NCI-H524 (cell line): ENCODE measurements around the gene EYA3.

Experiments used
- DNase-seq, 2 experiments: peaks; one replicate each; lab custom pipeline; 2025; lab: John Stamatoyannopoulos, UW

EYA3 gene

DNA sequence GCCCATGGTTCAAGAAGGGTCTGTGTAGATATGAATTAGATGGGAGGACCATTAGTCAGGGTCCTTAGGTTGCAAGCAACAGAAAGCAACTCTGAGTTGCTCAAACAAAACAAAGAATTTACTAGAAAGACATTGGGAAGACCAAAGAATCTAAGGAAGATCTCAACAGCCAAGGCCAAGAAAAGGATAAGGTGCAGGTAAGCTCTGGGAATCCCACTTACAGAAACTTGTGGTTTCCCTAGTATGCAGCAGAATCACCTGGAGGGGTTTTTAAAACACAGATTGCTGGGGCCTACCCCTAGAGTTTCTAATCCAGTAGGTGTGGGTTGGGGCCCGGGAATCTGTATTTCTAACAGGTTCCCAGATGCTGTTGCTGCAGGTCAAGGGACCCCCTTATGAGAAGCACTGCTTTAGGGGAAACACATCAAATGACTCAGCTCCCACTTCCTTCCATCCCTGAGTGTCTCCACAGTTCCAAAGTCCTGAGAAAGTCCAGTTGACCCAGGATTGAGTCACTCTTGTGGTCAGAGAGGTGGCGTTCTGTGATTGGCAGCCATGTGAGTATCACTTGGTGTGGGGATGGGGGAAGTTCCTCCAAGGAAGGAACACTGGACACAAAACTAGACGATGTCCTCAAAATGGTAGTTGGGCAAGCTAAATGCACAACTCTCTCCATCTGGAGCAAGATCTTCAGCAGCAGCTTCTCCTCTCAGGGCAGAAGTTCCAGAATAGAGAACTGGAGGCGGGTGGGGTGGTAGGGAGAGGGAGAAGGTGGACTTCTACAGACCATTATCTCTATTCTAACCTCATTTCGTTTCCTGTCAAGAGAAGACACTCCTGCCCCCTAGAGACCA is 24.2 kb upstream of the EYA3 start:
- DNase-seq, result no peak

DNA sequence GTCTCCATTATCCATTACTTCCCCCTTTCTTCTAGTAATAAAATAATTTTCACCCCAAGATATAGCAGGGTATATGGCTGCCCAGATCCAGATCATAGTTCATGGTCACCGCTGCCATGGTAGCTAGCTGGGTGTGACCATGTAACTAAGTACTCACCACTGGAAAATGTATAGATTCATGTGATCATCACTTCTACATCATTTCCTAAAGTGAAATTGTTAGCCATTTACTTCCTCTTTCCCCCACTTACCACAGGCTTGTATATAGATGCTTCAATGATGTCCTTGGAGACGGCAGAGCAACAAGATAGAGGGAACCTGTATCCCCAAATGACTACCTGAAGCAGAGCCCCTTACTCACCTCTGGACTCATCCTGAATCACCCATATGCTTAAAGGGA is 22.7 kb upstream of the EYA3 start:
- DNase-seq, result no peak

DNA sequence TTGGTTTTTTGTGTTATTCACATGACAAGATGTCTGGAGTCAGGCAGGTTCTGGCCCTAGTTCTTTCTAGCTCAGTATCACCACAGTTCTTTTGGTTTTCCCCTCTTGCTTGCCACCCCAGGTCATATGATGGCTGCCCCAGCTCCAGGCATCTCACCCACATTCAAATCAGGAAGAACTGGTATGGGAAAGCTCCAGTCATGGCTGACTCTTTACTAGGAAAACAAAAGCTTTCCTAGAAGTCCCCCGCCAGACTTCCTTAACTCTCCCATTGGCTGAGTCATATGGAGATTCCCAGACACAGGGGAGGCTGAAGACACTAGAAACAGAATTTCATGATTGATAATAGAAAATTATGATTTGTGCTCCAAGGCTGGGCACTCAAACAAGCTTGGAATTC is 22.1 kb upstream of the EYA3 start:
- DNase-seq, result no peak

DNA sequence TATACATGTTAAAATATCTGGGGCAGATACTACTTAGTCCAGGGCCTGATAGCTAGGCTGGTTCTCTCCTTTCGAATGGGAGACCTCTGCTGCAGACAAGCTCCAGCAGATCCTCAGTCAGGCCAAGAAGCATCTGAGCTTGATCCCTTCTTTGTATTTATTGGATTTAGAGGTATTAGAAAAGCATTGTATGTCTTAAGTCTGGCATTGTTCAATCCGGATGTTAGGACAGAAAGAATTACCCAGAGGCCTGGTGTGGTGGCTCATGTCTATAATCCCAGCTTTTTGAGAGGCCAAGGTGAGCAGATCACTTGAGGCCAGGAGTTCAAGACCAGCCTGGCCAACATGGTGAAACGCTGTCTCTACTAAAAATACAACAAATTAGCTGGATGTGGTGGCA is 21.2 kb upstream of the EYA3 start:
- DNase-seq, result no peak

DNA sequence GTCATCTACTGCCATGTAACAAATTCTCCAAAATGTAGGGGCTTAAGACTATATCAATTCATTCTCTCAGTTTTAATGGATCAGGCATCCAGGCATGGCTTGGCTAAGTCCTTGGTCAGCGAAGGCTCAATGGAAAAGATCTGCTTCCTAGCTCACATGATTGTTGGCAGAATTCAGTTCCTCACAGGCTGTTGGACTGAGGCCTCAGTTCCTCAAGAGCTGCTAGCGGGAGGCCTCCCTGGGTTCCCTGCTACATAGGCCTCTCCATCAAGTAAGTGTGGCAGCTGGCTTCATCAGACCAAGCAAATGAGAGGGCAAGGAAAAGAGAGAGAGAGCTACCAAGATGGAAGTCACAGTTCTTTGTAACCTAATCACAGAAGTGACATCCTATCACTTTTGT is 19.6 kb upstream of the EYA3 start:
- DNase-seq, result no peak

DNA sequence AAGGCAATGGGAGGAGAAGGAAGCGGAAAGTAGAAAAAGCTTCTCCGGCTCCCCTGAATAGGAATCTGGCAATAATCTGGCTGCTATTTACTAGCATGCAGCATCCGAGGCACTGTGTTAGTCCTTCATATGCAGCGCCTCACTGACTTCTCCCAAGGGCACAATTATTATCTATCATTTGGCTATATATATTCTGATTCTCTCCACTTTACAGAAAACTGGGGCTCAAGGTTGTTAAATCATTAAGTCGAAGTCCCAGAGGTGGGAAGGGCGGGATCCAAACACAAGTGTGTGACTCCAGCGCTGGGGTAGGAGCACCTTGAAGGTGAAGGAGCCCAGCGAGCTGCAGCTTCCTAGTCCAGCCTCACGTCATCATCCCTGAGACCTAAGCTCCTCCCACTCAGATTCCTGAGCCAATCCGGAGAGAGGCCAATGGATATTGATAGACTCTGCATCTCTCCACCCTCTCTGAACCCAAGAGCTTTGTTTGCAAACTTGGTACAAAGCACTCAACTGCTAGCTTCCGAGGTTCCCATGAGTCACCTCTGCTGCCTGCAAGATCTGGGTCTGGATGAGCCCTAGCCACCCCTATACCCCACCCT is 16.6 kb upstream of the EYA3 start:
- DNase-seq, result no peak

DNA sequence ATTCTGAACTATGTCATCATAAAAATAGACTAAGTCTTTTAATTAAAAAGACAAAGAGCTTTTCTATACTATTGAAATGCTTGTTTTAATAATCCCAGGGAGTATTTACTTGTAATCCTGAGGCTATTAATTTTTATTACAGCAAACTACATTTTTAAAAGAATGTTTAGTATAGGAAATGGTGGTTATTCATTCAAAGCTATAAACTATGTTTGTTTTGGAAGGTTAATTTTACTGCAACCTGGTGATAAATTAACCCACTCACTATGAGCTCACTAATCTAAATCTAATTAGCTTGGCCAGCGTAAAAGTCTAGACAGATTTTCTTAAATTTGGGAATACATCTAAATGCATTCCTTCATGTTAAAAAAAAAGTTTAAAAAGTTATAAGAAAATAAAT is 13.8 kb upstream of the EYA3 start:
- DNase-seq, result no peak

DNA sequence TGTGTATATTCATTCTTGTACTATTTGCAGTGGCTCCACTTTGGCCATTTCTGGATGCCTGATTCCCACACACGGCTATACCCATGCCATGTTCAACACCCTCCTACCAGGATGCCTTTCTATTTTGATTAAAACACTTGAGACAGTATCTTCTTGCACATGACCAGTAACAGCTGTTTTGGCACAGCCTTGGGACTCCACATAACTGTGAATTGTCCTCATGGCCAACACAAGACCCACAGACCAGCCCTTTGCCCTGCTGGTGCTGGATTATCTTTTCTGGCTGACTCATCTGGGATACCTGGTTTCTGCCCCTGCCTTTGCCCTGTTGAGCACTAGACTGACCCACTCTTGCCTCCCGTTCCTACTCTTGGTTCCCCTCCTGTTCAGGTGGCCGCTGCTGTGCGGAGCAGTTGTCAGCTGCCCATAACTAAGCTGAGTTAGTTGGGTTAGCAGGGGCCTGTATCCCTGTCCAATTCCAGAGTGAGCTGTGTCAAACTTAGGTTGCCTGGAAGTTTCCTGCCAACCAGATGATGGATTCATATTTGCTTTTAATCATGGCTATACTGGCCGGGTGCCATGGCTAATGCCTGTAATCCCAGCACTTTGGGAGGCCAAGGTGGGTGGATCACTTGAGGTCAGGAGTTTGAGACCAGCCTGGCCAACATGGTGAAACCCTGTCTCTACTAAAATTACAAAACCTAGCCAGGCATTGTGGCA is 10.8 kb upstream of the EYA3 start:
- DNase-seq, result no peak

DNA sequence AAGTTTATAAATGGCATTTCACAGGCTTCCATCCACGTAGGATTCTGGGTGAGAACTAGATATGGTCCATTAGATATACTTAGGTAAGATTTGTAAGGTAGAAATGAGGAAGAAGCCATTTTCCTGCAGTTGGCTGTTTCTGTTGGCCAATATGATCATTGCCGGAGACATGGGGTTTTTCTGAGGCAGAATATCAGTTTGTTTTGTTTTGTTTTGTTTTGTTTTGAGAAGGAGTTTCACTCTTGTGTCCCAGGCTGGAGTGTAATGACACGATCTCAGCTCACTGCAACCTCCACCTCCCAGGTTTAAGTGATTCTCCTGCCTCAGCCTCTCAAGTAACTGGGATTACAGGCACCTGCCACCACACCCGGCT is 8.7 kb upstream of the EYA3 start:
- DNase-seq, result no peak

DNA sequence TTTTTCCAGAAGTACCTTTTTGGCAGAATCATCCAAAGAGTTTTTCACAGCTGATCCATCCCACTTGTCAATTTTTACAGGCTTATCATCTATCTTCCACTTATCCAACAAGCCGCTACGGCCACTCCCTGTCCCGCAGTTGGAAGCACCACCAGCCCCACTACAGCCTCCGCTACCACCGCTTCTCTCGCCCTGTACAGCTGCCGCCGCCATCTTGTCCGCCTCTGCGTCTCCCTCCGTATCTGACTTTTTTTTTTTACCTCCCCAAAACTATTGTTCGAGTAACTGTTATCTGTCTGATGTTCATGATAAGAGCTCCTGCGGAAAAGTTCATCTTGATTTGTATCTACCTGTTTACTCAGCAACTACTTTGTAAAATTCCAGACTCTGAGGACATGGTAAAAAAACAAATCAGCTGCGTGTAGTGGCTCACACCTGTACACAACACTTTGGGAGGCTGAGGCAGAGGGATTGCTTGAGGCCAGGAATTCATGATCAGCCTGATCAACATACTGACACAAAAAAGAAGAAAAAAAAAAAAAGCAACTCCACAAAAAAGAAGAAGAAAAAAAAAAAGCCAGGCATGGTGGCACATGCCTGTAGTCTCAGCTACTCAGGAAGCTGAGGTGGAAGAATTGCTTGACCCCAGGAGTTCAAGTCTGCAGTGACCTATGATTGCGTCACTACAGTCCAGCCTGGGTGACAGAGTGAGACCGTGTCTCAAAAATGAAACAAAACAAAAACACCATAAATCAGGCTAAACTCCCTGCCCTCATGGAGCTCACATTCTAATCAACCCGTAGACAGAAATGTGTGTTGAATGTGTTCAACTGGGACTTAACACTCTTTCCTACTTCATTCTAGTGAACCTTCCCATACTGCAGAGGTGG is 8.0 kb upstream of the EYA3 start:
- DNase-seq, result no peak

DNA sequence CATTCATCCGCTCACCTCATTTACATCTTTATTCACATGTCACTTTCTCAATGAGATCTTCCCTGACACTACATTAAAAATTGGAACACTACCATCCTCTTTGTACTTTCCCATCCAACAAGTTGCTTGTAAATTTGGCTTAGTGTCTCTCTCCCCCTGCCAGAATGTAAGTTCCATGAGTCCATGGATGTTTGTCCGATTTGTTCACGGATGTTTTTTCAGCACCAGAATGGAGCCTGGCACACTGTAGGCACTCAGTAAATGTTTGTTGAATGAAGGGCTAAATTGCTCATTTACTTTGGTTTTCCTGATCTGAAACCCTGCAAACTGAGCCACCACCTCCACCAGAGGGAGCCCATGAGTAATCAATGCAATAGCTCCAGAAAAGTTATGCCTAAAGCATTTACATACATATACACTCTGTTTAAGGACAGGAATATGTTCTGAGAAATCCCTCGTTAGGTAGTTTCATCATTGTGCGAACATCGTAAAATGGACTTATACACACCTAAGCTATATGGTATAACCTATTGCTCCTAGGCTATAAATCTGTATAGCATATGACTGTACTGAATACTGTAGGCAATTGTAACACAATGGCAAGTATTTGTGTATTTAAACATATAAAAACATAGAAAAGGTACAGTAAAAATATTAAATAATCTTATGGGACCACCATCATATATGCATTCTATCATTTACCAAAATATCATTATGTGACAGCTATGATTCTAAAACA is 2.8 kb upstream of the EYA3 start:
- DNase-seq, result peak; percentile 32 to 47

DNA sequence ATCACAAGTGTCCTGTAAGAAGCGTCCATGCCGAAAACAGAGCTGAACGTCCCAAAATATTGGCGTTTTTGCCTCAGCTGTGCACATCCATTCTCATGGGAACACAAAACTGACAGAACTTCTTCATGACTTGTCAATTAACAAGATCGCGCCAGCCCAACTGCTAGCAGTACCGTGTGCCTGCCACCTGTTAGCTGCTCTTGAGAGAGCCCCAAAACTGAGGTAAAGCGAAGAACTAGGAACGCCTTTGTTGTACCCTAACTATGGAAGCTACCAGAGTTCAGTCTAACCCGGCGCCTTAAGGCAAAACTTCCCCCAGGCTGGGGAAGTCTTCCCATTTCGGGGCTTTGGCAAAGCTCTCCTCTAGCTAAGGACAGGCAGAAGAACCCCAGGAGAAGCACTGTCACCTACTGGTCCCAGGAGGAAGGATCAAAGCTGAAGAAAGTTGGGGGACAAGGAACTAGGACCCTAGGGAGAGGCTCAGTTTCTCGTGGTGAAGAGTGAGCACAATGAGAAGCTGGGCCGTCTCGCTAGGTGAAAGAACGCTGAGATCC is 719 bp downstream of the EYA3 start:
- peak in 1 of 2 experiments; percentile 28 for DNase-seq

DNA sequence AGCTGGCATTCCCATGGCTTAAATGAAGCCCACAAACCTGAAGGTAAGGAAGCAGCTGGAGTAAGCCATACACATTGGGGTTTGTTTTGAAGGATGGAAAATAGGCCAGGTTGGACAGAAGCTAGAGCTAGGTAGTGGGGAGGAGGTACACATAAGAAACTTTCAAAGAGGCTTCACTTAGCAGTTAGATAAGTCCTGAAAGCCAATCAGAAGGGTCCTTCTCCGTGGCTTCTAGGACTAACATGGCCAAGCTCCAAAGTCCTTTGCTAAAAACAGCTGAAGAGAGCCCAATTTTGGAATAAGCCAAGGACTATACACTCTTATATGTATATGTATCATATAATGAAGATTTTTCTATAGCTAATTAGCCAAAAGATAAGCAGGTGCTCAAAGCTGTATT is 1.8 kb downstream of the EYA3 start:
- no peak for DNase-seq

DNA sequence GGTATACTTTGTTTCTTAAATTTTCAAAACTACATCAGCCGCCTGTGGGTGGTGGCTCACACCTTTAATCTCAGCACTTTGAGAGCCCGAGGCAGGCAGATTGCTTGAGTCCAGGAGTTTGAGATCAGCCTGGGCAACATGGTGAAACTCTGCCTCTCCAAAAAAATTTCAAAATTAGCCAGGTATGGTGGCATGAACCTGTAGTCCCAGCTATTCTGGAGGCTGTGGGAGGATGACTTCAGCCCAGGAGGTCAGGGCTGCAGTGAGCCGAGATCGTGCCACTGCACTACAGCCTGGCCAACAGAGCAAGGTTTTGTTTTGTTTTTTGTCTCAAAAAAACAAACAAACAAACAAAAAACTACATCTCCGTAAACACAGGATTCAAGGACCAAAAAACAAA is 3.3 kb downstream of the EYA3 start:
- DNase-seq, result no peak

DNA sequence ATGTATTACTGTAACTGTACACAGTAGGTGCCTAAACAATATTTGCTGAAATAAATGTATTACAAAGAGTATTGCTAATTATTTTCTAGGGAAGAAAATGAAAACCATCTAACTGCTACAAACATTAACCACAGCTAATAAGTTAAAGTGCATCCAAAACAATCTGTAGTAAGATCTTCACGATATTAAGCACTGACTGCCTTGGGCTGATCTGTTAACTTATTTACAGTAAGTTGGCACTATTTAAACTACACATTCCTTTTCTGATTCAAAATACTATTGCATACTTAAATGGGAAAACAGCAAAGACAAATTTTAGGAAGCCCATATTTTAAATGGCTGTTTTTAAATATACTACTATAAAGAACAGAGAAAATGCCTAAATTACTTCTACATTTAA is 4.5 kb downstream of the EYA3 start:
- DNase-seq, result no peak

DNA sequence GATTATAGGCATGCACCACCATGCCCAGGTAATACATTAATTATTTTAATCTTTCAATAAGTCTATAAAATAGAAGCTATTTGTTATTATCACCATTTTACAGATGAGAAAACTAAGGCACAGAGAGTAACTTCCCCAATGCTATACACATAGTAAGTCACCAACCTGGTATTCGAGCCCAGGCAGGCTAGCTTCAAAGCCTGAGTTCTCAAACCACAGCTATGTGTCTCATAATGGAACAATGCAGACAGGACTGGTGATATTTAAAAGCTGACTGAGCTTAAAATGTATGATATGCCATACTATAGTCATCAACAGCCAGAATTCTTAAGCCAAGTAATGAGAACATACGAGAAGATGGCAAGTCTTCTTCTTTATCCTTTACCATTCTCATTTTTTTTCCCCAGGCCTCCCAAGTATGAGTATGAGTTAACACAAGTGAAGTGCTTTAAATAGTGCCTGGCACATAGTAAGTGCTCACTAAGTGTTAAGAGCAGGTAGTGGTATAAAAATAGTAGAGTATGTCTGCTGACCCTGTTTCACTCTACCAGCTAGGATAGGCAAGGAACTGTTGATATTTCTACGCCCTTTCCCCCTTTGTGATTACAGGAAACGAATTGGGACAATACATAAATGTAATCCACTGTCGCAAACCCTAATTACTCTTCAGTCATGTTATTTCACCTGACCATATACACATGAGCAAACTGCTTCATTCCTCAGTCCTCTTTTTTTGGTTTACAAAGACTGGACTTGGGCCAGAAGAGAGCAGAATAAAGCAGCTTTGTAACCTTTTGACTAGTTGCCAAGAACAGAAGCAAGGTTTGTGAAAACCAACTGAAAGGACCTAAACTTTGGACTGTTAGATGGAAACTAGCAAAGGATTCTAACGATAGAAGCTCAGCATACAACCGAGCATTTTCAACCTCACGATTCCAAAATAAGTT is 9.5 kb downstream of the EYA3 start:
- DNase-seq, result no peak

DNA sequence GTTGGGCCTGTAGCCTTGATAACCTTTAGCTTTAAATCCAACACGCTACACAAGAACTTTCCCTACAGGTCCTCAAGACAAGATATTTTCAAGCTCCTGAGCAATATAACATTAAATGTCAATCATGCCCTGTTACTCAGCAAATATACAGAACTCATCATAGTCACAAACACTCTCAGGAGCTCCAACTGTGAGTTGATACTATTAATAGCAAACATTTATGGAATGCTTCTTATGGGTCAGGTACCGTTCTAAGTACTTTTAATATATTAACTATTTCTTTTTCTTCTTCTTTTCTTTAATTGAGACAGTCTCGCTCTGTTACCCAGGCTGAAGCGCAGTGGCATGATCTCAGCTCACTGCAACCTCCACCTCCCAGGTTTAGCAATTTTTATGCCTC is 10.1 kb downstream of the EYA3 start:
- DNase-seq, result no peak

DNA sequence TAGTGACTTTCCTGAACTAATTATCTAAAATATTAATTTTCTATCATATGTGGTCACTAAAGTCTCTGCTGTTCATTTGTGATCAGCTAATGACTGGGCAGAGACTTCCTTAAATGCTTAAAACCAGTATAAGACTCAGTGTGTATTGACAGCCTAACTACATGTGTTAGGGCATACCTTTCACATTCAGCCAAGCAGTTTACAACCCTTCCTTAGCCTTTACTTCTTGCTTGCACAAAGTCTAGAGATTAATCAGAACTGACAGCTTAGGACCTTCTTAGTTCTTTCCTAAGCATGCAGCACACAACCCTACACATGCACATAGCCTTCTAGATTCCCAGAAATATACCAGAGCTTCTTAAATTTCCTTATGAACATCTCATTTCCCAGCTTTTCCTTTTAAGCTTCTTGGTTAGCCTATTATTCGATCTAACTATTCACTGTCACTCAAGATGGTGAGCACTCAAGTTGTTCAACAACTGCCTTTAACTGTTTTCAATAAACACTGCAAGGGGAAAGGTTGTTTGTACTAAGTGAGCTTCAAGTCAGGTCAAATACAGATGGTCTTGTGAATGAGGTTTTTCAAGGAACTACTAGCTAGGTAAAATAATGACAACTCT is 13.4 kb downstream of the EYA3 start:
- no peak for DNase-seq

DNA sequence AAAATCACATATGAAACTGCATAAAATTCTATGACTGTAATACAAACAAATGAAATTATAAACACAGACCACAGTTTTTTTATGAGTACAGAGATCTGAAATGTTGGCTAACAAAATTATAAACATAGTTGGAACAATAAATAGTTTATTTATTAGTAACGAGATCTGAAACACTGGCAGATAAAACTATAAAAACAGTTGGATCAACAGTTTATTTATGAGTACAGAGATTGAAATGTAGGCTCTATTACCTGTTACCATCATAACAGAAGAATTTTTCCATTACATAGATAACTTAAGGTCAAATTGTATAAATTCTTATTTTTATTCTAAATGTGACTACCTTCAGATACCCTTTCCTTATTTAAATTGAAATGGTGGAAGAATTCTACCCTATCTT is 14.5 kb downstream of the EYA3 start:
- no peak for DNase-seq

DNA sequence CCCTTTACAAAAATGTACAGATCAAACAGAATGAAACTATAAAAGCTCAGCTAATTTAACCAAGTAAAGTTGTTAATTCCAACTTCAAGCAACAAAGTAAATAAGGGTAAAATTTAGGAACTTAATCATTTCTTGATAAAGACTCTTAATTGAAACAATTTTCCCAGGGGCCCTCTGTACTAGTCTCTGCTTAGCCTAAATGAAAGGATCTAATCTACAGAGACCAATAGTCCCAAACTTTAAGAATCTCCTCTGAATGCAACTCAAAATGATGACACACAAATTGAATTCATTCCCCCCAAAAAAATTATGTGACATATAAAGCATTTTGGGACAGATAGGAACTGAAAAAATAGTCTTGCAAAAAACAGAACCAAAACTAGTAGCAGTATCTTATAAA is 16.6 kb downstream of the EYA3 start:
- no peak for DNase-seq
